Naive thymus-derived CD8-positive, alpha-beta T cell (primary cell): ENCODE data around the gene LMCD1. TPM values are rescaled to one million over a fixed set of nuclear protein-coding genes. Genes with fewer than 3 reads are reported as not detected.

Experiments
- ATAC-seq, 2 donors: fragments of 150-1000 bp; cut with Tn5 transposase in 1 of 2; sonication (Bioruptor Pico), chemical (Tn5 transposase) in 1 of 2; 1 replicate in 1 of 2; 2 replicates in 1 of 2; pipeline ENCODE4 v1.10.0; 2021; ENCODE audit warnings: mild to moderate bottlenecking in 2 of 2, moderate library complexity in 2 of 2
- POLR2A ChIA-PET: fragments of 350-600 bp; sonication (Branson Sonifier 250); formaldehyde crosslinking; loops from one replicate; lab custom pipeline; 2021; ENCODE audit warnings: antibody characterized with exemption; lab: Charles Lee
- DNase-seq, 10 donors: peaks; one replicate each; pipeline versions ENCODE4 v3.0.0 to v3.0.0-alpha.2; 2020 to 2022
- H3K27ac Mint-ChIP-seq, 10 donors: one replicate each; pipeline ENCODE4 v1.8.0; 2020 to 2022; ENCODE audit warnings: mild to moderate bottlenecking in 10 of 10, mixed read lengths in 10 of 10, moderate library complexity in 4 of 10, inconsistent platforms in 1 of 10
- H3K27me3 Mint-ChIP-seq, 5 donors: one replicate each; pipeline ENCODE4 v1.8.0; 2021 to 2022; ENCODE audit warnings: mixed read lengths in 5 of 5
- H3K36me3 Mint-ChIP-seq, 3 donors: one replicate each; pipeline ENCODE4 v1.8.0; 2020 to 2022; ENCODE audit warnings: mixed read lengths in 3 of 3, mild to moderate bottlenecking in 2 of 3, inconsistent platforms in 1 of 3
- H3K4me1 Mint-ChIP-seq, 4 donors: one replicate each; pipeline ENCODE4 v1.8.0; 2021 to 2022; ENCODE audit warnings: mixed read lengths in 4 of 4
- H3K4me3 Mint-ChIP-seq, 10 donors: one replicate each; pipeline ENCODE4 v1.8.0; 2020 to 2022; ENCODE audit warnings: mild to moderate bottlenecking in 10 of 10, mixed read lengths in 10 of 10, moderate library complexity in 6 of 10, inconsistent platforms in 1 of 10
- H3K9me3 Mint-ChIP-seq, 9 donors: one replicate each; pipeline ENCODE4 v1.8.0; 2020 to 2022; ENCODE audit warnings: mixed read lengths in 9 of 9, mild to moderate bottlenecking in 3 of 9, inconsistent platforms in 1 of 9, moderate library complexity in 1 of 9
- polyA plus RNA-seq, 3 donors: library from polyadenylated mRNA; unstranded; fragments of 300-500 nt; fragmentation: Illumina TruSeq; gene quantifications; one replicate each; pipeline ENCODE4 v1.2.3, GENCODE V29; 2021
- total RNA-seq, 8 experiments: library from RNA in 2 of 8; stranded (reverse) in 2 of 8; gene quantifications; one replicate each; pipeline ENCODE4 v1.2.3 and lab custom pipeline; 2021 to 2026

Gene LMCD1
- total and polyA plus RNA-seq, 5 experiments from 2014 or later: 1.2 TPM; not detected in 4

- POLR2A ChIA-PET: no interaction called here
- Mint-ChIP-seq H3K27ac (no peak overlapping the region), H3K9me3 (no peaks in the 10 kb centered on the region), H3K4me3 (no peak overlapping the region), H3K27me3 (peaks cover 0 to 8% (median 0%) of the 10 kb centered on the region in 5 donors), H3K4me1 (no peaks in the 10 kb centered on the region), H3K36me3 (no peaks in the 10 kb centered on the region)
- DNase-seq (no peak), ATAC-seq (no peak)
These were observed 15.2 kb upstream of the LMCD1 start for GRCh38 chr3:8486434-8486833.

GRCh38 chr3:8486936-8487335 lies 14.7 kb upstream of the LMCD1 start:
- peaks cover 0 to 4% (median 0%) of the 10 kb centered on the region in 4 donors for H3K4me1 Mint-ChIP-seq
- POLR2A ChIA-PET: no interaction called here
- H3K27ac Mint-ChIP-seq: no peak overlapping the region

GRCh38 chr3:8488411-8488810 lies 13.2 kb upstream of the LMCD1 start:
- H3K4me3 Mint-ChIP-seq: no peak overlapping the region
- H3K27me3 Mint-ChIP-seq: peaks cover 0 to 25% (median 7%) of the 10 kb centered on the region in 5 donors
- DNase-seq (no peak), ATAC-seq (no peak)
- H3K27ac Mint-ChIP-seq: no peak overlapping the region
- peaks cover 0 to 2% (median 0%) of the 10 kb centered on the region in 9 donors for H3K9me3 Mint-ChIP-seq
- POLR2A ChIA-PET: no interaction called here
- peaks cover 0 to 7% (median 0%) of the 10 kb centered on the region in 4 donors for H3K4me1 Mint-ChIP-seq
- H3K36me3 Mint-ChIP-seq: no peaks in the 10 kb centered on the region

More at GRCh38 chr3:8486936-8487335, 14.7 kb upstream of the LMCD1 start:
- Mint-ChIP-seq H3K4me3 (no peak overlapping the region), H3K27me3 (peaks cover 0 to 13% (median under 1%) of the 10 kb centered on the region in 5 donors), H3K36me3 (no peaks in the 10 kb centered on the region), H3K9me3 (peaks cover 0 to 2% (median 0%) of the 10 kb centered on the region in 9 donors)
- DNase-seq (no peak), ATAC-seq (no peak)

- DNase-seq (no peak), ATAC-seq (no peak)
- Mint-ChIP-seq H3K4me3 (no peak overlapping the region), H3K27me3 (peaks cover 0 to 29% (median 7%) of the 10 kb centered on the region in 5 donors), H3K27ac (no peak overlapping the region), H3K36me3 (no peaks in the 10 kb centered on the region), H3K4me1 (peaks cover 0 to 7% (median 0%) of the 10 kb centered on the region in 4 donors), H3K9me3 (peaks cover 0 to 2% (median 0%) of the 10 kb centered on the region in 9 donors)
- POLR2A ChIA-PET: no interaction called here
These were observed 12.7 kb upstream of the LMCD1 start for GRCh38 chr3:8488877-8489276.

DNA sequence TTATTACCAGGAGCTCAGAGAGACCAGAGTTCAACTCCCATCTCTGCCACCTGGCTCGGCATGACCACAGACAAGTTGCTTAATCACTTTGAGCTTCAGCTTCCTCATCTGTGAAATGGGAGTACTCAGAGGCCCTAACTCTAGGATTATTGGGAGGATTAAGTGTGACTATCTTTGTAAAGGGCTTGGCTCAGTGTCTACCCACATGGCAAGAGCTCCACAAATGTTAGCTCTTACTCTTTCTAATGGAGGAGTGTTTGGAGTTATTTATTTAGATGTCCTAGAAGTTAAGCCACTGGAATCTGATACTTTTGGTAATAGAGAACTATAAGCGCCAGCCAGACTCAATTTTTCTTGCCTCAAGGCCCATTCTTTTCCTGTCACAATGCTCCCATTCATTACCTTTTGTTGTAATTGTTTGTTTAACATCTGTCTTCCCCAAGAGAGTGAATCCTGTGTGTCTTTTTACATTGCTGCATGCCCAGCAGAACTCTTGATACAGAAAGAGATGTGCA lies 12.3 kb upstream of the LMCD1 start:
- peaks cover 0 to 34% (median 10%) of the 10 kb centered on the region in 5 donors for H3K27me3 Mint-ChIP-seq
- H3K4me1 Mint-ChIP-seq: peaks cover 0 to 7% (median 0%) of the 10 kb centered on the region in 4 donors
- H3K9me3 Mint-ChIP-seq: peaks cover 0 to 2% (median 0%) of the 10 kb centered on the region in 9 donors
- ATAC-seq: no peak
- H3K36me3 Mint-ChIP-seq: no peaks in the 10 kb centered on the region
- DNase-seq: no peak
- POLR2A ChIA-PET: no interaction called here
- H3K27ac Mint-ChIP-seq: no peak overlapping the region
- H3K4me3 Mint-ChIP-seq: no peak overlapping the region

DNA sequence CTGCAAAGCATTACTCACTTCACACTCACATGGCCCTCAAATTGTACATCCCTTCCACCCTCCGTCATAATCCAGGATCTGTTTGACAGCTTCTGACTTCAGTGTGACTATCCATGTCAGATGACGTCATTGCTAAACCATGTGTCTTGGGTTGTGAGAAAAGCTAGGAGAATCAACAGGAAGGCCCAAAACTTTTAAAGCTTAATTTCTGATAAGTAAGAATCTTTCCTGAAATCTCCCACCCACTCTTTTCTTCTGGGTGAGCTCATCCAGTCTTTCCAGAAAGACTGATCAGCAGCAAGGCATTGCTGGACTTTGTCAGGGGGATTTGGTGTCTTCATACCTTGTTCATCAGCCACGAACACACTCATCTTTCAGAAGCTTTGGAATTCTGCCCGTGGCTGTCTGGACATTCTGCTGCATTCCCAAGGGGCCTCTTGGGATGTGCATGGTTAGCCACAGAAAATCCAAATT lies 11.5 kb upstream of the LMCD1 start:
- H3K27ac Mint-ChIP-seq: no peak overlapping the region
- POLR2A ChIA-PET: no interaction called here

DNA sequence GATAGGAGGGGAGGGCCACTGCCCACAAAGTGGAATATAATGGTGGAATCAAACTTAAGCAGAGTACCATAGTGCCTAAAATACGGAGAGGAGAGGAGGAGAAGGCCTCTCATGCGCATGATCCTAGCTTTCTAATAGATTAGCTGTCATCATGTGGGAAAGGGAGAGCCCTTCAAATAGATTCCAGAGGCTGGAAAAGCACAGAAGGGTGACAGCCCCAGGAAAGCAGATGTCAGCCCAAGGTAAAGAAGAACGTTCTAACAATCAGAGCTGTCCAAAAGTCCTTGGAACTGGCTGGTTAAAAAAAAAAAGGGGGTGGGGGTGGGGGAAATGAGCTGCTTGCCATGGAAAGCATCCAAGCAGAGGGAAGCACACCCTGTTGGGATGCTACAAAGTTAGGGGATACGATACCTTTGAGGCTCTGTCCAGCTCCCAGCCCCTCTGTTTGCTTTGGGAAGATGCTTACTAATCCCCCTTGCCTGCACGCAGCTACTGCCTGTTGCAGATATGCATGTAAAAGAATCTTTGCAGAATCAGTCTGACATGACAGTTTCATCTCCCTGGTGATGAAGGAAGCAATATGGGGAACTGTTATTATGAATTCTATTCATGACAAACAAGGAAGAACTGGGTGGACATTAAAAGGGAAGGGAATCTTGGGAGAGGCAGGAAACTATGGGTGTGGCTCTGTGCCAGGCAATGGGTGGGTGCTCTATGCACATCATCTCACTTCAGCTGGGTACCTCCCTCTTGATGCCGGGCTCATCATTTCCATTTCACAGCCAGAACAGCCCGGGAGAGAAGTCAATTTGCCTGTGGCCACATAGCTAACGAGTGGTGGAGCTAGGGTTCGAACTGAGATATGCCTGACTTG lies 10.1 kb upstream of the LMCD1 start:
- peaks cover 0 to 7% (median 0%) of the 10 kb centered on the region in 4 donors for H3K4me1 Mint-ChIP-seq
- peak overlapping the region in 1 of 10 donors; percentile 70 for H3K27ac Mint-ChIP-seq
- POLR2A ChIA-PET: no interaction called here
- no peaks in the 10 kb centered on the region for H3K36me3 Mint-ChIP-seq
- DNase-seq (no peak), ATAC-seq (no peak)
- peaks cover 0 to 2% (median 0%) of the 10 kb centered on the region in 9 donors for H3K9me3 Mint-ChIP-seq
- H3K27me3 Mint-ChIP-seq: peaks cover 0 to 37% (median 10%) of the 10 kb centered on the region in 5 donors
- H3K4me3 Mint-ChIP-seq: peak overlapping the region in 1 of 10 donors; percentile 52

More for the DNA sequence above, 11.5 kb upstream of the LMCD1 start:
- no peaks in the 10 kb centered on the region for H3K36me3 Mint-ChIP-seq
- ATAC-seq: no peak
- peaks cover 0 to 7% (median 0%) of the 10 kb centered on the region in 4 donors for H3K4me1 Mint-ChIP-seq
- H3K27me3 Mint-ChIP-seq: peaks cover 0 to 37% (median 10%) of the 10 kb centered on the region in 5 donors
- DNase-seq: no peak
- no peak overlapping the region for H3K4me3 Mint-ChIP-seq
- peaks cover 0 to 2% (median 0%) of the 10 kb centered on the region in 9 donors for H3K9me3 Mint-ChIP-seq

DNA sequence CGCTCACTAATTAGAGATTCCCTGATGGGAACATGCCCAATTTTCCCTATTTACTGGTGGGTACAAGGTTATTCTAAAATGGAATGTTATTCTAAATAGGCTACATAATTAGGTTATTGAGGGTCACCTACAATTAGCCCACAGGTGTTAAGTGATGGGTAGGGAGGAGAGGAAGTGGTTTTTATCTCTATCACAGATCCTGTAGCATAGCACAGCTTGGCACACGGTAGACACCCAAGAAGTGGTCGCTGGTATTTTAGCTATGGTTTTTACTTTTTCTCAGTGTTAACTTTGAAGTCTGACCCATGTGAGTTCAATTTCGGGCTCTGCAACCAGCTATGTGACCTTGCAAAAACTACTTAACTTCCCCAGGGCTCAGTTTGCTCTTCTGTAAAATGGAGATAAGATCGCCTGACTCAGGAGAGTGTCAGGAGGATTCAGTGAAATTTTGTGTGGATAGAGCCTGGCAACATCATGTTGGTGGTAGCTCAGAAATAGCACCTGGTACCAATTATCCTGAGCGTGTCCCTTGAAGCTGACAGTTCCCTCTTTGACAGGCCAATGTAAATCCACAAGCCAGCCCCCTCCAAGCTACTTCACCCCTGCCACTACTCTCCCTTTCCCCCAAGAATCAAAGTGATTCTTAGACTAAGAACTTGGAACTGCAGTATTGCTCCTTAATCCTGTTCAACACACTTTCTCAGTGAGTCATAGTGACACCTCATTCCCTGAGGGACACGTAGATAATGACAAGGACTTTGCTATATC lies 8.7 kb upstream of the LMCD1 start:
- H3K27me3 Mint-ChIP-seq: peaks cover 1 to 37% (median 12%) of the 10 kb centered on the region in 5 donors
- POLR2A ChIA-PET: no interaction called here

DNA sequence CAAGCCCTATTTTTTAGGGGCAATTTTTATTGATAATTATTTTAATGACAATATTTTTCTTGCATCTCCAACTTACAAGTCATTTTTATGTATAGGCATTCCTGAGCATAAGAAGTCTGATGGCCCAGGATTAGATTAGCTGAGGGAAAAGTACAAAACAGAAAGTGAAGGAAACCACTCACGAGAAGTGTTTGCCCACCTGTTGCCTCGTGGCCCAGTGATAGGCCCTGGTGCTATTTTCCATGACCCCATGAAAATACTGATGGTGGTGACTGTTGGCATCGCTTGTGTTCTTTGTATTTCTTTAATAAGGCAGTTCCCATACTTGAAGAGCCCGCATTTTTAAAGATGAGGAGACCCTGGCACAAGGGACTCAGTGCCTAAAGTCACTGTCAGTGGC lies 7.9 kb upstream of the LMCD1 start:
- H3K27me3 Mint-ChIP-seq: peaks cover 3 to 37% (median 12%) of the 10 kb centered on the region in 5 donors
- peaks cover 0 to 5% (median 0%) of the 10 kb centered on the region in 9 donors for H3K9me3 Mint-ChIP-seq
- no peak overlapping the region for H3K4me3 Mint-ChIP-seq
- no peaks in the 10 kb centered on the region for H3K36me3 Mint-ChIP-seq
- H3K4me1 Mint-ChIP-seq: peaks cover 0 to 7% (median 0%) of the 10 kb centered on the region in 4 donors
- H3K27ac Mint-ChIP-seq: no peak overlapping the region
- no peak for ATAC-seq
- POLR2A ChIA-PET: no interaction called here
- DNase-seq: no peak

More for the DNA sequence above, 8.7 kb upstream of the LMCD1 start:
- peaks cover 0 to 7% (median 0%) of the 10 kb centered on the region in 4 donors for H3K4me1 Mint-ChIP-seq
- no peak for DNase-seq
- H3K27ac Mint-ChIP-seq: no peak overlapping the region
- H3K36me3 Mint-ChIP-seq: no peaks in the 10 kb centered on the region
- no peak overlapping the region for H3K4me3 Mint-ChIP-seq
- no peak for ATAC-seq
- H3K9me3 Mint-ChIP-seq: peaks cover 0 to 5% (median 0%) of the 10 kb centered on the region in 9 donors

GRCh38 chr3:8494327-8494726 lies 7.3 kb upstream of the LMCD1 start:
- Mint-ChIP-seq H3K27ac (no peak overlapping the region), H3K4me1 (peaks cover 0 to 7% (median 0%) of the 10 kb centered on the region in 4 donors), H3K4me3 (no peak overlapping the region), H3K27me3 (peaks cover 3 to 37% (median 12%) of the 10 kb centered on the region in 5 donors), H3K36me3 (no peaks in the 10 kb centered on the region), H3K9me3 (peaks cover 0 to 5% (median 0%) of the 10 kb centered on the region in 9 donors)
- POLR2A ChIA-PET: no interaction called here
- DNase-seq: no peak
- ATAC-seq: no peak

DNA sequence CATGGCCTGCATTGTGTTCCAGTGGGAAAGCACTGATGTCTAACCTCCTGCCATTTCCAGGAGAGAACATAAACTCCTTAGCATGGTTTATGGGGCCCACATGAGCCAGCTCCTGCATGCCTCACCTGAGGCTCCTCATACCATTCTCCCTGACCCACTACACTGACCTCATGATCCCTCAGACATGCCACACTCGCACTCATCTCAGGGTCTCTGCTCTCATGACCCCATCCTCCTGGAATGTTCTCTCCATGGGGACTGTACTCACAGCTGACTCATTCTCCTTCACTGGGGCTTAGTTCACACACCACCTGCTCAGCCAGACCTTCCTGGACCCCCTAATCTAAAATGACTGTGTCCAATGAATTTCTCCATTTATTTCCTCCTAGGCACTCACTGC lies 4.0 kb upstream of the LMCD1 start:
- H3K27me3 Mint-ChIP-seq: peaks cover 3 to 20% (median 9%) of the 10 kb centered on the region in 5 donors
- peaks cover 6 to 16% (median 8%) of the 10 kb centered on the region in 4 donors for H3K4me1 Mint-ChIP-seq
- POLR2A ChIA-PET: no interaction called here
- H3K36me3 Mint-ChIP-seq: no peaks in the 10 kb centered on the region
- no peak overlapping the region for H3K4me3 Mint-ChIP-seq
- peaks cover 0 to 3% (median 0%) of the 10 kb centered on the region in 9 donors for H3K9me3 Mint-ChIP-seq
- no peak overlapping the region for H3K27ac Mint-ChIP-seq
- ATAC-seq (no peak), DNase-seq (no peak)

GRCh38 chr3:8499181-8499611 lies 2.4 kb upstream of the LMCD1 start:
- no peak for ATAC-seq

More at GRCh38 chr3:8499181-8499611, 2.4 kb upstream of the LMCD1 start:
- H3K36me3 Mint-ChIP-seq: no peaks in the 10 kb centered on the region
- peaks cover 6 to 17% (median 8%) of the 10 kb centered on the region in 4 donors for H3K4me1 Mint-ChIP-seq
- H3K27me3 Mint-ChIP-seq: peaks cover 0 to 17% (median 4%) of the 10 kb centered on the region in 5 donors
- POLR2A ChIA-PET: no interaction called here
- H3K4me3 Mint-ChIP-seq: no peak overlapping the region
- peak overlapping the region in 1 of 10 donors; percentile 6 for H3K27ac Mint-ChIP-seq
- no peak for DNase-seq
- peaks cover 0 to 3% (median 0%) of the 10 kb centered on the region in 9 donors for H3K9me3 Mint-ChIP-seq
